Measurements from ENCODE around the gene DBP.

DBP gene

GRCh38 chr19:48624067-48624594, 13.0 kb downstream of the DBP start:
- Histone ChIP-seq H3K4me2 (peak overlapping the region; percentile 95), H3K9ac (peak overlapping the region; percentile 43; the same call in 1 of the 2 replicates), H3K4me1 (ENCODE audit: low read depth, poor library complexity, severe bottlenecking) (peaks cover 42% of the 10 kb centered on the region), H3K27ac (peak overlapping the region; percentile 38; the same call in 1 of the 2 replicates), H3K36me3 (ENCODE audit: insufficient read depth) (no peaks in the 10 kb centered on the region), H3K79me2 (ENCODE audit: insufficient read depth, low read depth) (peaks cover 14% of the 10 kb centered on the region; the same call in 1 of the 2 replicates), H4K20me1 (ENCODE audit: insufficient read depth) (no peaks in the 10 kb centered on the region), H2AFZ (ENCODE audit: low read depth) (peak overlapping the region; percentile 78), H3K4me3 (IDR thresholded peaks at IDR 0.05; ENCODE audit: insufficient read depth, low read depth, low read length) (peak overlapping the region; percentile 56), H3K27me3 (ENCODE audit: insufficient read depth, low read depth) (no peaks in the 10 kb centered on the region)
- no peak for TF ChIP-seq CTCF (conservative IDR thresholded peaks at IDR 0.05; ENCODE audit: low read depth, low read length)

GRCh38 chr19:48623556-48624066, 13.6 kb downstream of the DBP start:
- TF ChIP-seq CTCF (conservative IDR thresholded peaks at IDR 0.05; ENCODE audit: low read depth, low read length) = no peak
- Histone ChIP-seq H3K79me2 (ENCODE audit: insufficient read depth, low read depth) (peaks cover 17% of the 10 kb centered on the region), H3K9ac (peak overlapping the region; percentile 12; the same call in 1 of the 2 replicates), H3K4me3 (IDR thresholded peaks at IDR 0.05; ENCODE audit: insufficient read depth, low read depth, low read length) (peak overlapping the region; percentile 56), H3K4me1 (ENCODE audit: low read depth, poor library complexity, severe bottlenecking) (peaks cover 42% of the 10 kb centered on the region), H3K27me3 (ENCODE audit: insufficient read depth, low read depth) (no peaks in the 10 kb centered on the region), H3K36me3 (ENCODE audit: insufficient read depth) (no peaks in the 10 kb centered on the region), H2AFZ (ENCODE audit: low read depth) (peak overlapping the region; percentile 78), H3K27ac (peak overlapping the region; percentile 38; the same call in 1 of the 2 replicates), H4K20me1 (ENCODE audit: insufficient read depth) (no peaks in the 10 kb centered on the region), H3K4me2 (peak overlapping the region; percentile 87)

- peak overlapping the region; percentile 66 for H3K27ac ChIP-seq
These were observed 17.2 kb downstream of the DBP start for GRCh38 chr19:48619692-48620585.

More at GRCh38 chr19:48619692-48620585, 17.2 kb downstream of the DBP start:
- peak overlapping the region; percentile 62 for H3K4me2 ChIP-seq
- no peak overlapping the region for H3K4me3 ChIP-seq (IDR thresholded peaks at IDR 0.05; ENCODE audit: insufficient read depth, low read depth, low read length)
- no peaks in the 10 kb centered on the region for H3K27me3 ChIP-seq (ENCODE audit: insufficient read depth, low read depth)
- H2AFZ ChIP-seq (ENCODE audit: low read depth) = peak overlapping the region; percentile 65
- H3K9ac ChIP-seq = peak overlapping the region; percentile 94
- peak; percentile 20 for TF ChIP-seq CTCF (conservative IDR thresholded peaks at IDR 0.05; ENCODE audit: low read depth, low read length)
- peaks cover 32% of the 10 kb centered on the region for H3K4me1 ChIP-seq (ENCODE audit: low read depth, poor library complexity, severe bottlenecking)
- peaks cover 36% of the 10 kb centered on the region for H3K79me2 ChIP-seq (ENCODE audit: insufficient read depth, low read depth)
- H3K36me3 ChIP-seq (ENCODE audit: insufficient read depth) = peaks cover 10% of the 10 kb centered on the region; the same call in 1 of the 2 replicates
- H4K20me1 ChIP-seq (ENCODE audit: insufficient read depth) = peaks cover 23% of the 10 kb centered on the region

Data from KMS-11 (cell line).